GM19035 (cell line): Measurements from ENCODE around the gene NIF3L1.
"Not testable (repeated sequence)": the region's sequence is repeated elsewhere in the genome, so short reads cannot be mapped to it uniquely, and the experiment has no call there.

Source experiments
- ATAC-seq: cut with Tn5 transposase; IDR thresholded peaks from one replicate; pipeline ENCODE4 v1.9.1; 2021; ENCODE audit not compliant: unreplicated experiment

Gene NIF3L1

DNA sequence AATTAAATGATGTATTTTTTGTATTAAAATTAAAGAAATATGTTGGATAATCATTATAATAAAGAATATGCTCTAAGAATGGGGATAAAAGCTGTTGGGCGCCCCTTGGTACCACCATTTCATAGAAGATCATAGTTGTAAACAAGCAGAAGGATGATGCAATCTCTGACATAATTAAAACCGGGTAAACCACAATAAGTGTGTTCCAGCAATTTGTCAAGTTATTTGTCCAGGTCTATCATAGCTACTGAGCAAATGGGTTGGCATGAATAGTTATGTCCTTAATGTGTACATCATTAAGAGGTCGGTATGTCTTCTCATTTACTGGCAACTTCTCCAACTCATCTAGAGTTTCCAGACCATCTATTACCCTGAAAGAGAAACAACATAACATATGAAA, 18.0 kb upstream of the NIF3L1 start:
- no peak for ATAC-seq

DNA sequence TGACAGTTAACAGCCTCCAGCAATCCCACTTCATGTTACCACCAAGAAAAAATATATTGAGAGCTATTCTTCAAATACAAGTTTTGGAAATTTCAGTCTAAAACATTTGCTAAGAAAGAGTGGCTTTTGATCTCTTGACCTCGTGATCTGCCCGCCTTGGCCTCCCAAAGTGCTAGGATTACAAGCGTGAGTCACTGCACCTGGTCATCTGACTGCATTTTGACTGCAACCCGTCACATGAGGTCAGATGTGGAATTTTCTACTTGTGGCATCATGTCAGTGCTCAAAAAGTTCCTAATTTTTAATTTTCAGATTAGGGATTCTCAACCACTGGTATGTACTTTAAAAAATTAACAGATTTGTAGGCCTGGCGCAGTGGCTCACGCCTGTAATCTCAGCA, 15.6 kb upstream of the NIF3L1 start:
- no peak for ATAC-seq

DNA sequence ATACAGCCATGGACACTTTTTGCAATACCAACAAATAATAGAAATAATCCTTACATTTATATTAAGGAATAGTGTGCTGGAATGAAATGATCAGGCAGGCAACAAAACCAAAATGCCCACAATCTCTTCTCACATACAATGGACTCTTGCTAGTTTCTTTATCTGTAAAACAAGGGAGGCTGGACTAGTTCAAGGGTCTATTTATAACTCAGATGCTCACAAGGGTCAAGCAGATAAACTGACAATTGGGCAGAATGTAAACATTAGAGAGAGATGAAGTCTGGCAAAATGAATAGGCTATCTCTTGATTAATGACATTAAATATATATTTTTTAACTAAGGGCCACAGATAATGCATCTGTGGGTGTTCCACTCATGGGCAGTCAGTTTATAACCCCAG, 11.7 kb upstream of the NIF3L1 start:
- ATAC-seq = no peak

DNA sequence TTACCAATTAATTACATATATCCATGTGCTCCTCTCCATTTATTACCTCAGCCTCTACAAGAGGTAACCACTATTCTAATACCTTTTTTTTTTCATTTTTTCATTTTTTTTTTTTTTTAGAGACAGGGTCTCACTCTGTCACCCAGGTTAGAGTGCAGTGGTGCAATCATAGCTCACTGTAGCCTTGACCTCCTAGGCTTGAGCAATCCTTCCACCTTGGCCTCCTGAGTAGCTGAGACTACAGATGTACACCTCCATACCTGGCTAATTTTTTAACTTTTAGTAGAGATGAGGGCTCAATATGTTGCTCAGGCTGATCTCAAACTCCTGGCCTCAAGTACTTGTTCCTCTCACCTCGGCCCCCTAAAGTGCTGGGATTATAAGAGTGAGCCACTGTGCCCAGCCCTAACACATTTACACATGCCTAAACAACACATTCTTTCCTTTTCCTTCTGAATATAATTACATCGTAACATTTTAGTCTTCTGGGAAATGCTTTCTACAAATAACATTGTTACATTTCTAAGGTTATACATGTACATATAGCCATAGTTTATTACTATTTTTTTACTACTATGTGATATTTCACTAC, 10.8 kb upstream of the NIF3L1 start:
- ATAC-seq = no peak

DNA sequence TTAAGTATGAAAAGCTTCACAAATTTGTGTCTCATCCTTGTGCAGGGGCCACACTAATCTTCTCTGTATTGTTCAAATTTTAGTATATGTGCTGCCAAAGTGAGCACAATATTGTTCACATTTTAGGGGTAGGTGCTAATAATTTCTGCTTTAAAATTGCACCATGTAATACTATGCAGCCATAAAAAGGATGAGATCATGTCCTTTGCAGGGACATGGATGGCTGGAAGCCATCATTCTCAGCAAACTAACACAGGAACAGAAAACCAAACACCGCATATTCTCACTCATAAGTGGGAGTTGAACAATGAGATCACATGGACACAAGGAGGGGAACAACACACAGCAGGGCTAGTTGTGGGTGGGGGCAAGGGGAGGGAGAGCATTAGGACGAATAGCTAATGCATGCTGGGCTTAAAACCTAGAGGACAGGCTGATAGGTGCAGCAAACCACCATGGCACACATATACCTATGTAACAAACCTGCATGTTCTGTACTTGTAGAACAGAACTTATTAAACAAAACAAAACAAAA, 7.4 kb upstream of the NIF3L1 start:
- ATAC-seq = not testable (repeated sequence)

DNA sequence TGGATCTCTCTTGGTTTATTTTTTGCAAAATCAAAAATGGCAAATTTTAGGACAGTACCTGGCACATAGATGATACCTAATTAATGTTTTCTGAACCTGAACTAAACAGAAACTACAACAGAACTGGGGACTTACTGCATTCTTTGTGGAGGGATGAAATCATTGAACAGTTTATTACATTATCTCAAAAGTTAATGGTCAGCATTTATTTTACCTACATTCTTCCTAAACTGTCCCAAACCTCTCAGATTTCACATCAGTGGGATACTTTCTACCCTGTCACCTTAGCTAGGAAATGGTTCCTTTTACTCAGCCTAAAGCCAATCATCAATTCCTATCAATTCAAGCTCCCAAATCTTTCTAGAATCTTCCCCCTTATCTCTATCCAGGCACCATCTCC, 10.3 kb downstream of the NIF3L1 start:
- ATAC-seq = no peak

DNA sequence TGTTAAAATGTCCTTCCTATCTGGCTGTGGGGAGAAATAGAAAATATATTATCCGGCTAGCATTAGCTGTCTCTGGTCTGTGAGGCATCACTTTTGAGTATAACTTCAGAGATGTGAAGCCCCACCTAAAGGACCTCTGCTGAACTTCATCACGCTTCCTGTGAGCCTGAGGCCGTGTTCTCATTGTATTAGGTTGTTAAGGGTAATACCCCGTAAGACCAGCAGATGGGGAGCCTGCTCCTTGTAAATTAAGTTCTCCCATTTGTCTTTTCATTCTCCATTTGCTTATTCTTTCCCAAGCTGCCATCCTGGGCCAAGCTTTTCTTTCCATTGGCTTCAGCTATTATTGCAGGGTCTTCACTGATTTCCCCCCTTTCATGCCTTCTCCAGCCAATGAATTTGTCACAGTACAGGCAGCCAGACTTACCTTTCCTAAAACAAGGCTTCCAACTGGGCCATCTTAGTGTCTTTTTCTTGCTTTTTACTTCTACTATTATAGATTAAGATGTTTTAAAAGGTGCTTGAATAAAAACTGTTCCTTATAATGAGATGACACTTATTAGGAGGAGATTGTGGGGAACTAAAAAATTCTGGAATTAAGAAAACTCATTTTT, 12.4 kb downstream of the NIF3L1 start:
- ATAC-seq = peak; percentile 98

DNA sequence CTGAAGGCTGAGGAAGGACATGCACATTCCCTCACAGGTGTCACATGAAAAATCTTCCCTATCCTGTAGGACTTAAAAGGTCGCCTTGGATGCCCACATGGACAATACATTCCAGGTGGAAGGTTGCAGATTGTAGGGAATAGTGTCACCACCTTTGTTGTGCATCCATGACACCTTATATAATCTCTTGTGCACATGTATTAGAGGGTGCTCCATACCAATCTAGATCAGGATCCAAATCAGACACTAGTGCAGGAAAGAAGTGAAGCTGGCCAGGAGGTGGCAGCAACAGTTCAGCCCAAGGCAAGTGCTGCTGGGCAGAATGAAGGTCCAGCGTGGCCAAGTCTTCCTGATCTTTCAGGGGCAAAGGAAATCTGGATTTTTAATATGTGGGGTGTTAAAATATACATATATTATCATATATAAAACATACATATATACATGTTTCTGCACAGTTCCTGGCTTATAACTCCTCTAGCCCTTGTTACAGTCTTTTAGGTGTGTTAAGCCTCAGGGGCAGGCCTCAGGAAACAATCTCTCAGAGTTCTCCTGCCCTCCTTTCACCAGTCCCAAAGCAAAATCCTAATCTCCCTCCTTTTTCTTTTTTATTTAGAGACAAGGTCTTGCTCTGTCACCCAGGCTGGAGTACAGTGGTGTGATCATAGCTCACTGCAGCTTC, 16.6 kb downstream of the NIF3L1 start:
- no peak for ATAC-seq

DNA sequence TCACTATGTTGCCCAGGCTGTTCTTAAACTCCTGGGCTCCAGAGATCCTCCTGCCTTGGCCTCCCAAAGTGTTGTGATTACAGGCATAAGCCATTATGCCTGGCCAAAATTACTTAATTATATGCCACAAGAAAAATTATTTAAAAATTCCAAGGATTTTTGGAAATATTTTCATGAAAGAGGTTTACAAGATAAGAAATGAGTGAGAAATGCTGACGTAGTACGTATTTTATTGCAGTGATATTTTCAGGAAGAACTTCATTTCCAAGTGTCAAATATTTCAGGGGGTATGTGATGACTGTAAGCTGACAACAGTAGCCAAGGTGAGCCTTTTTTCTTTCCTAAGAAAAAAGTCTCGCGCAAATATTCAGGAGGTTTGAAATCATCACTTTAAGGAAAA, 20.8 kb downstream of the NIF3L1 start:
- no peak for ATAC-seq

DNA sequence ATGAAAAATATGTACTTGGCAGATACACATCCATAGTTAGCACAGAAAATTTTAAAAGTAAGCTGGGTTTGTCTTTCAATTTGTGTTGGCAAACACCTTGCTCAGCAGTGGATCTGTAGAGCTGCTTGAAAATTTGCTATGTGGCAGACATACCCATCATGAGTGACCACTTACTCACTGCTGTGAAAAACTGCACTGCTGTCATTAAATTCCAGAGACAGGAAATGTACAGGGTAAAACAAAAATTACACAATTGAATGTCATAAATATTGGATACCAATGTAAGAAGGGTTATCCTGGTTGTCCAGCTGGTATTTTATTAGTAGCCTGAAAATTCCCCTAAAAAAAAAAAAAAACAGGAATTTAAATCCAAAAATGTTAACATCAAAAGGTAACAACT, 24.5 kb downstream of the NIF3L1 start:
- ATAC-seq = no peak

DNA sequence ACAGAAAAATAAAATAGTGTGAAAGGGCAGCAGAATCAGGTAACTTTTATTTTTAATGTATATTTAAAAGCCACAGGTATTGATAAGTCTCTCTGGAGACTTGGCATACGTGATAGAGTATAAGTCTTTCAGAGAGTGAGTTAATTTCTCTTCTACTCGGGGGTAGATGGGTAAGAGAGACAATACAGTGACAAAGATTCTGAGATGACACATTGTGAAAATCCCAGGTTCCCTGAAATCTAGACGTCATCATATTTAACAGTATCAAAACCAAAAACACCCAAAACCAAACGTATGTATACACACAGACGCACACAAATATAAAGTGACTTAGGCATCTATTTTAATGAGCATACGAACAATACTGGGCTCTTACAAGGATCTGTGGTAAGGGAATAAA, 33.3 kb downstream of the NIF3L1 start:
- ATAC-seq = no peak

DNA sequence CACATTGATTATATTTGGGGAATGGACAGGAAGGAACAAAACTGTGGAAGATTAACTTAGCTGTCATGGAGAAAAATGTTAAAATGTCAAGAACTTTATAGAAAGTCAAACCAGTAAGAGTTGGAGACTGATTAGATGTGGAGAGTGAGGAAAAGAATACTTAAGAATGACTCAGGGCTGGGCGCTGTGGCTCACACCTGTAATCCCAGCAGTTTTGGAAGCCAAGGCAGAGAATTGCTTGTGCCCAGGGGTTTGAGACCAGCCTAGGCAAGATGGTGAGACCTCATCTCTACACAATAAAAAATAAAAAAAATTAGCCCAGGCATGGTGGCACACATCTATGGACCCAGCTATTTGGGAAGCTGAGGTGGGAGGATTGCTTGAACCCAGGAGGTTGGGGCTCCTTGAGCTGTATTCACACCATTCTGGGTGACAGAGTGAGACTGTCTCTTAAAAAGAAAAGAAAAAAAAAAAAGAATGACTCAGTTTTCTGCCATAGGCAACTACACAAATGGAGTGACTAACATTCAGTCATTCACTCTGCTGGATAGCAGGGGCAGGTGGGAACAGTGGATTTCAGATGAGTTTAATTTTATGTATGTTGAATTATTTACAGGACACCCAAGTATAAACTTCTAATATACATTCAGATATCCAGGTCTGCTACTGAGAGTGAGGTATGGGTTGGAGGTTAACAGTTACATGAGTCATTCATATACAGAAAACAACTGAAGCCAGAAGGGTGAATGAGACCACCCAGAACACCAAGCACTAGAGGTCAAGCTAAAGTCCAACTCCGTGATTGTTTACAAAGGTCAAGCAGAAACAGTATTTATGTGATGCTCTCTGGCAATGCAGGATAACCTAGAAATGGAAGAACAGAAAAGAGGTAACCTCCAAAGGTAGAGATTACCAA, 40.4 kb downstream of the NIF3L1 start:
- ATAC-seq = no peak

DNA sequence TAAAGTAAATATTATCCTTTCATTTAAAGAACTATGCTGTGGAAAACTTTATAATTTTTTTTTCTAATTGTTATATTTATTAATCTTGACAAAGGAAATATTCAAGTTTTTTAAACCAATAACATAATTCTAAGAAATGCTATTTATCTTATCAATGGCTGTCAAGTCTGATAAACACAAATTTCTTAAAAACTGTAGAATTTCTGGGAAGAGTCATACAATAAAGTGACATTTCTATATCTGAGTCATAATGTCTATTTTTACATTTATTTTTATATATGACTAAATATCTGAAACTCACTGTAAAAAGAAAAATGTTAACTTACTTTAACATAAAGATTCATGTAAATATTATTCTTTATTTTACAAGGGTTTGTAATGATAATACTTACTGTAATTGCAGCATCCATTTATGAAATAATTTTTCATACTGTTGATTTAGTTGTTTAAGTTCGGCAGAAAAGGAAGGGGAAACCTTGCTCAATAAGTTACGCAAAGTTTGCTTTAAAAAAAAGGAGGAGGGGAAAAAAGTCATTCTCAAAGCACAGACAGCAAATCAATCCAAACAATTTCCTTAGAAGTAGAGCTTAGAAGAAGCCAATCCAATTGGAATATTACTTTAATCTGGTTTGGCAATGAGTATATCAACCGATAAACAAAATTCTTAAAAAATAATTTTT, 41.9 kb downstream of the NIF3L1 start:
- ATAC-seq = no peak

DNA sequence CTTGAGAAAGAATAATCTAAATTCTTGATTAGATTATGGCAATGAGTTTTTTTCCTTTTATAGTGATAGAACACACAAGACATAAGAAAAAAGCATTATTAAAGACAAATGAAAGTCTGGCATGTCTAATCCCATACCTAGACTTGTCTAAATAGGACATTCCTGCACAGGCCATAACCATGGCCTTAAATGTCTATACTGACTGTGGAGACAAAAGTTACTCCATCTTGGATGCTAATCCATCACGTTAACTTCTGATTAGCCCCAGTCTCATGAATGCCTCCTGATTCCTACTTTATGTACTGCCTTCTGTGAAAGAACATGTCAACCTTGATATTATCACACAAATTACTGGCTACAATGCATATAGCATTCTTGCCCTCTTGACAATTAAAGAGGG, 50.7 kb downstream of the NIF3L1 start:
- no peak for ATAC-seq

DNA sequence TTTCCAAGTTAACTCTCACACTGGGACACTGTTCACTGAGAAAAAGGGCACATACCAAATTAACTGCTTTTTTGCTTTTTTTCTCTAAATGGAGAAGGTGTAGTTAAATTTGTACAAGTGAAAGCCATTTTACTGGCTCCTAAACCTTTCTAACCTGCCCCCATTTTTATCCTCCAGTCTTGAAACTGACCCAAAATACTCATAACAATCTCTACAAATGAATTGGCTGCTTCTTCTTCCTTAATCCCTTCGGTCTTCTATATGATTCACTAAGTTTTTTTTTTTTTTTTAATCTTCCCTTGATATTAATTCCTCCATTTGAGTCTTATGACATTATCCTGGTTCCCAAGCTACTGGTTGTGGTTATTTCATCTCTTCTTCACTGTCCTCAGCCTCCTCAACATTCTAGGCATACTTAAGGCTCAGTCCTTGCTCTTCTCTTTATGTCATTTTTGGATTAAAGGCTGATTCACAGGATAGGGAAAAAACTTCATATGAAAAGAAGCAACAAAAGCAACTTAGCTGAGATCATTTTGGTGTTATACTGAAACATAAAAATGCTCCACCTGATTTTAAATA, 54.4 kb downstream of the NIF3L1 start:
- no peak for ATAC-seq

DNA sequence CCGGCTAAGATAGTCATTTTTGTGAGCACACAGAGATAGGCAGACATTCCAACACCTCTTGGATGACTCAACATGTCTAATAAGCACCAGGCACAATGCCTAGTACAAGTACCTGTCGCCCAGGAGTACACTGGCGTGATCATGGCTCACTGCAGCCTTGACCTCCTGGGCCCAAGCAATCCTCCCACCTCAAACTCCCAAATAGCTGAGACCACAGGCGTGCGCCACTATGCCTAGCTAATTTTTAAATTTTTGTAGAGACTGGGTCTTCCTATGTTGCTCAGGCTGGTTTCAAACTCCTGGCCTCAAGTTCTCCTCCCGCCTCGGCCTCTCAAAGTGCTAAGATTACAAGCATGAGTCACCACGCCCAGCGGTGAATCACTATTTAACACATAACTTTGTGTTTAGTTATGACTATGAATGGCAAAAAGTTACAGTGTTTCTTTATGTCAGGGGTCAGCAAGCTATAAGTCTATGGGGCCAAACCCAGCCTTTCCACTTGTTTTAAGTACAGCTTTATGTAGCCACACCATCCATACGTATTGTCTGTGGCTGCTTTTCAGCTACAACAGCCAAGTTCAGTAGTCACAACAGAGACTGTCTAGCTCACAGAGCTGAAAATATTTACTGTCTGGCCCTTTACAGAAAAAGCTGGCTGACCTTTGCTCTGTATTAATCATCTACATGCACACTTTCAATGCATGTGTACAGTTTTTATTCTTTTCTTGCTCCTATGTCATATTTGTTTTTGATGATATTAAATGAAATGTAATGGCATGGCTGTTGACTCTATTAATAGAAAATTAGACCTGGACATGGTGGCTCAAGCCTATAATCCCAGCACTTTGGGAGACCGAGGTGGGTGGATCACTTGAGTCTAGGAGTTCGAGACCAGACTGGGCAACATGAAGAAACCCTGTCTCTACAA, 55.6 kb downstream of the NIF3L1 start:
- no peak for ATAC-seq

DNA sequence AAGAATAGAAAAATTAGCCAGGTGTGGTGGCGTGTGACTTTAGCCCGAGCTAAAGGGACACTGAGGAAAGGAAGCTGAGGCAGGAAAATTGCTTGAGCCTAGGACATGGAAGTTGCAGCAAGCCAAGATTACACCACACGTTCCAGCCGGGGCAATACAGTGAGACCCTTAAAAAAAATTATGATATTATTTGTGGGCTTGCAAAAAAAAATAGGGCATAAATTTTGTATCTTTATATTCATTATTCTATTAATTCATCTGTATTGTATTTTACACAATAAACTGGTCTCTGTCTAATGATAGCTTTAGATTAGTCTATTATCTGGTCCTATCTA, 56.2 kb downstream of the NIF3L1 start:
- ATAC-seq = no peak

DNA sequence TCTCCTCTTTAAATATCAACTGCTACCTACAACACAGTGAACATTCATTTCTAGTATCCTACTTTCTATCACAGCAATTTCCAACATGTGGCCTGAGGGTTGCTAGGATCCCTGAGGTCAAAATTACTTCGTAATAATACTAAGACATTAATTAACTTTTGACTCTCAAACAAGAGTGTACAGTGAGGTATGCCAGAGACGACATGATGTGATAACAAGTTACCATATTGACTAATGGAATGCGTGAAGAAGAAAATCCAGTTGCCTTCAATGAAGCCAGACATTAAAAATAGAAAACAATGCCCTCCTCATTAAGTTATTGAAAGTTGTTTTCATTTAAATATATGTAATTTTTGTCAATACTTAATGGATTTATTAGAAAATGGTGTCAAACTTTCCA, 61.2 kb downstream of the NIF3L1 start:
- no peak for ATAC-seq
